ENCODE results near the gene CHMP2A. TPM values are rescaled to one million over a fixed set of nuclear protein-coding genes. Genes with fewer than 3 reads are reported as not detected.
A peak's percentile ranks its signal among the peaks of the same experiment; 100 is the strongest.

The CHMP2A gene
- total and polyA plus RNA-seq, 2 of the 13 experiments (the other 11 are each of a cell fraction or from before 2014, with no cell fraction given): 49.7 to 55.0 TPM

GRCh38 chr19:58519355-58520256 lies 35.3 kb downstream of the CHMP2A start, which contains the start of gene ZBTB45 (continued):
- TF ChIP-seq DRAP1 (CRISPR knock-in tag; IDR thresholded peaks at IDR 0.05) (peak; percentile 85), CSRNP1 (CRISPR knock-in tag; IDR thresholded peaks at IDR 0.05) (no peak; the same call in 1 of the 2 replicates), ELF4 (CRISPR knock-in tag; IDR thresholded peaks at IDR 0.05; ENCODE audit: borderline replicate concordance) (peak; percentile 68; the same call in 1 of the 2 replicates), ZBTB26 (CRISPR knock-in tag; IDR thresholded peaks at IDR 0.05; ENCODE audit: borderline replicate concordance) (peak; percentile 40; the same call in 1 of the 2 replicates), GATAD2A (CRISPR knock-in tag; IDR thresholded peaks at IDR 0.05) (peak; percentile 81), PLSCR1 (CRISPR knock-in tag; IDR thresholded peaks at IDR 0.05; ENCODE audit: borderline replicate concordance) (no peak), ZNF10 (CRISPR knock-in tag; IDR thresholded peaks at IDR 0.05; ENCODE audit: borderline replicate concordance, low read depth) (no peak), RXRB (CRISPR knock-in tag; IDR thresholded peaks at IDR 0.05; ENCODE audit: borderline replicate concordance) (peak; percentile 79), MED13 (CRISPR knock-in tag; IDR thresholded peaks at IDR 0.05) (peak; percentile 7), PHF20 (CRISPR knock-in tag; IDR thresholded peaks at IDR 0.05) (peak; percentile 99), ZNF292 (CRISPR knock-in tag; IDR thresholded peaks at IDR 0.05; ENCODE audit: borderline replicate concordance, low read depth) (no peak), PRDM10 (CRISPR knock-in tag; IDR thresholded peaks at IDR 0.05; ENCODE audit: low read depth) (peak; percentile 61; the same call in 1 of the 2 replicates), FOXA1 (IDR thresholded peaks at IDR 0.05) (no peak), FOXA1 (CRISPR knock-in tag; IDR thresholded peaks at IDR 0.05) (peak; percentile 55), CERS6 (CRISPR knock-in tag; IDR thresholded peaks at IDR 0.05) (no peak), ARNT2 (CRISPR knock-in tag; IDR thresholded peaks at IDR 0.05; ENCODE audit: low read depth) (peak; percentile 96)
- TF ChIP-seq, protein P1, sequence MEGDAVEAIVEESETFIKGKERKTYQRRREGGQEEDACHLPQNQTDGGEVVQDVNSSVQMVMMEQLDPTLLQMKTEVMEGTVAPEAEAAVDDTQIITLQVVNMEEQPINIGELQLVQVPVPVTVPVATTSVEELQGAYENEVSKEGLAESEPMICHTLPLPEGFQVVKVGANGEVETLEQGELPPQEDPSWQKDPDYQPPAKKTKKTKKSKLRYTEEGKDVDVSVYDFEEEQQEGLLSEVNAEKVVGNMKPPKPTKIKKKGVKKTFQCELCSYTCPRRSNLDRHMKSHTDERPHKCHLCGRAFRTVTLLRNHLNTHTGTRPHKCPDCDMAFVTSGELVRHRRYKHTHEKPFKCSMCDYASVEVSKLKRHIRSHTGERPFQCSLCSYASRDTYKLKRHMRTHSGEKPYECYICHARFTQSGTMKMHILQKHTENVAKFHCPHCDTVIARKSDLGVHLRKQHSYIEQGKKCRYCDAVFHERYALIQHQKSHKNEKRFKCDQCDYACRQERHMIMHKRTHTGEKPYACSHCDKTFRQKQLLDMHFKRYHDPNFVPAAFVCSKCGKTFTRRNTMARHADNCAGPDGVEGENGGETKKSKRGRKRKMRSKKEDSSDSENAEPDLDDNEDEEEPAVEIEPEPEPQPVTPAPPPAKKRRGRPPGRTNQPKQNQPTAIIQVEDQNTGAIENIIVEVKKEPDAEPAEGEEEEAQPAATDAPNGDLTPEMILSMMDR (CRISPR knock-in tag; IDR thresholded peaks at IDR 0.05): peak; percentile 96
